Activated CD4-positive, alpha-beta T cell treated with anti-CD3 and anti-CD28 coated beads for 1 hour (primary cell): ENCODE measurements around the gene FAM156A.
A peak's percentile ranks its signal among the peaks of the same experiment; 100 is the strongest.
"Not testable (repeated sequence)": the region's sequence is repeated elsewhere in the genome, so short reads cannot be mapped to it uniquely, and the experiment has no call there.

Experiments
- DNase-seq: peaks from one replicate; pipeline ENCODE4 v3.0.0-alpha.2; 2020

The FAM156A gene, protein sequence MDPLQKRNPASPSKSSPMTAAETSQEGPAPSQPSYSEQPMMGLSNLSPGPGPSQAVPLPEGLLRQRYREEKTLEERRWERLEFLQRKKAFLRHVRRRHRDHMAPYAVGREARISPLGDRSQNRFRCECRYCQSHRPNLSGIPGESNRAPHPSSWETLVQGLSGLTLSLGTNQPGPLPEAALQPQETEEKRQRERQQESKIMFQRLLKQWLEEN

DNA sequence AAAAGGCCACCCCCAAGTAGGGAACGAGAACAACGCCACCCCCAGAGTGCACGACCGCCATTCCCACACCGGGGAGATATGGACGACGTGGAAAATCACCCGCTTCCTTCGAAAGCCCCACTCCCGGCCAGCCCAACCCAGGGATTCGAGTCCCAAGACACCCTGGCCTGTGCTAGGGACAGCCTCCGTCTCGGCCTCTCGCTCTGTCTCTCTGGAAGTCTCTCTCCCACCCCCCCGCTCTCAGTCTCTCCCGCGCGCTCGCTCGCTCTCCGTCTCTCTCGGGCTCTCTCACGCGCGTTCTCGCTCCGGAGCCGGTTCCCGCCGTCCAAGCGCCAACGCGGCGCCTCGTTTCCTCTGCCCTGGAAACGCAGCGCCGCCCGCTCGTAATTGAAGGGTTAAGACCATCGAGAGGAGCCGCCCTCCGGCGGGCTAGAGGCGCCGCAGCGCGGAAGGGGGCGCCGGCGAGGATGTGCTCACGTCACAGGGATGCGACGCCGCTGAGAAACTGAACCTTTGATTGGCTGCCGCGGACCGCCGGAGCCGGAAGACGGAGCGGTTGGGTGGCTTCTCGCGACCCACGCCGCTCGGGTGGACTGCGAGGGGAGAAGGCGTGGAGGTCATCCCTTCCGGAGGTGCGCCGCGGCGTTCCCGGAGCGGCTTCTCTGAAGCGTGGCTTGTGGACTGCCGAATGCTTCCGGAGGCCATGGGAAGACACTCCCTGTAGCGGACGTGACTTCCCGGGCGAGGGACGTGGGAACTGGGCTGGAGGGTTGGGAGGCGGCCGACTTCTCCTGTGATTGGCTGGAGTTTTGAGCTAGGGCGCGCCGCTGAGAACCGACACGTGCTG, at the start of gene FAM156A:
Gene FAM156A (minus strand): TSS at position 406 of the 847 bp plus-strand sequence. CDS start 9,930 bp downstream, outside the sequence.
- DNase-seq: not testable (repeated sequence)

GRCh38 chrX:53005327-53005726, 47.0 kb upstream of the FAM156A start:
- DNase-seq: no peak

- no peak for DNase-seq
Observed at GRCh38 chrX:53004811-53005210, 46.5 kb upstream of the FAM156A start.

GRCh38 chrX:53004038-53004437, 45.7 kb upstream of the FAM156A start:
- no peak for DNase-seq

DNA sequence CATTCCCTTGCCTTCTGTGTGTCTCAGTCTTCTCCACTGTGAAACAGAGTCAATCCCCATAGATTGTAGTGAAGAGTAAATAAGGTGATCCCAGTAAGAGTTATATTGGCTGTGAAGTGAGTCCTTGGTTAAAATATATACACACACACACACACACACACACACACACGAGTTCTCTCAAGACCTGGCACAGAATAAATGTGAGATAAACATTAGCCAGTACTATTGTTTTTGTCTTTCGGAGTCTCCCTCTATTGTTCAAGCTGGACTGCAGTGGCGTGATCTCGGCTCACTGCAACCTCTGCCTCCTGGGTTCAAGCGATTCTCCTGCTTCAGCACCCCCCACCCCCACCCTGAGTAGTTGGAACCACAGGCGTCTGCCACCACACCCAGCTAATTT, 44.8 kb upstream of the FAM156A start:
- no peak for DNase-seq

DNA sequence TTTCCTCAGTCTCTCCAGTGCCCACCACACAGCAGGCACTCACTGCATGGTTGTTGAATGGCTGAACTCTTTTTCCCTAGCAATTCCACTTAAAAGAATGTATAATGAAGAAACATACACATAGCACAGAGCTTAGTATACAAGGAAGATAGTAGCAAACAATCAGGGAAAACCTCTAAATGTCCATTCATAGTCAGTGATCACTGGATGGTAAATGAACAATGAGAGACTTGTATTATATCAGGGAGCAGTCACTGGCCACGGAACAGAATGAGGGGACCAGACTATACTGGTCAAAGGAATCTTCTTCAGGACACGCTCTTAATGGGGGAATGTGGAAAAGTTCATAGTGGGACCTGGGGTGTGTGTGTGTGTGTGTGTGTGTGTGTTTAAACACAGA, 43.6 kb upstream of the FAM156A start:
- DNase-seq: no peak

GRCh38 chrX:53000447-53001135, 42.3 kb upstream of the FAM156A start:
- DNase-seq: no peak

- DNase-seq: no peak
Observed at GRCh38 chrX:52995987-52996331, 37.6 kb upstream of the FAM156A start.

DNA sequence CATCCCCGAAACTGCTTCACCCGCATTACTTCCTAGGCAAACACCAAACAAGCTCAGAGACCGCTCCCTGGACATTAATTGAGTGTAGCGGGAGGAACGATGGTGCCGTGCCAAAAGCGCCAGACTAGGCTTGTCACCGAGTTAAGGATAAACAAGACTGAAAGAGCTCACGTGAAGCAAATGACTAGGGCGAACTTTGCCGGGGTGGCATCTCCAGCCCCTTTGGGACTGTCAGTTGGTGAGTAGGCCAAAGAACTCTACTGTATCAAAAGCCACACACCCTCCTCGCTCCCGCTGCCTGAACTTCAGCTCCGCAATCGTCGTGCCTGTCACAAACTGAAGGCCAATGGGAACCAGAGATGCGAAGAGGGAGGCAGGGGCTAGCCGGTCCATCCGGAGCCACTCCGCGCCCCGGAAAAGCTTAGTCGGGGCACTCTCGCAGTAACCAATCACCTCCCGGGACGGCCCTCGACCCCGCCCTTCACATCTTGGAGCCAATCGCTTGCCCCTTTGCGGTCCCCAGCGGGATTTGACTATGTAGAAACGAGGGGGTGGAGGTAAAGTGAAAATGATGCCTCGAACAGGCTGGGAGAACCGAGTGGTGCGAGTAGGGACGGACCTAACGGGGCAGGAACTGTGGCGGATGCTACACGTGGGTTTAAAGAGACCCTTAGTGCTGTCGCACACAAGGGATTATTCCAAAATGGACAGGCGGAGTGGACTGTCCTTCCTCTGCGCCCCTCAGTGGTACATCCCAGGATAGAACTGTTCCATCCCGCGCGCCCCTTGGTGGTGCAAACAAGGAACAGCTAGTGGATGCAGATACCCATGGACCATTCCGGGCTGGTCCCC, 37.0 kb upstream of the FAM156A start:
- peak; percentile 84 for DNase-seq

- no peak for DNase-seq
Observed at GRCh38 chrX:52990848-52991247, 32.5 kb upstream of the FAM156A start.

GRCh38 chrX:52990011-52990631, 31.8 kb upstream of the FAM156A start:
- DNase-seq: peak; percentile 27

DNA sequence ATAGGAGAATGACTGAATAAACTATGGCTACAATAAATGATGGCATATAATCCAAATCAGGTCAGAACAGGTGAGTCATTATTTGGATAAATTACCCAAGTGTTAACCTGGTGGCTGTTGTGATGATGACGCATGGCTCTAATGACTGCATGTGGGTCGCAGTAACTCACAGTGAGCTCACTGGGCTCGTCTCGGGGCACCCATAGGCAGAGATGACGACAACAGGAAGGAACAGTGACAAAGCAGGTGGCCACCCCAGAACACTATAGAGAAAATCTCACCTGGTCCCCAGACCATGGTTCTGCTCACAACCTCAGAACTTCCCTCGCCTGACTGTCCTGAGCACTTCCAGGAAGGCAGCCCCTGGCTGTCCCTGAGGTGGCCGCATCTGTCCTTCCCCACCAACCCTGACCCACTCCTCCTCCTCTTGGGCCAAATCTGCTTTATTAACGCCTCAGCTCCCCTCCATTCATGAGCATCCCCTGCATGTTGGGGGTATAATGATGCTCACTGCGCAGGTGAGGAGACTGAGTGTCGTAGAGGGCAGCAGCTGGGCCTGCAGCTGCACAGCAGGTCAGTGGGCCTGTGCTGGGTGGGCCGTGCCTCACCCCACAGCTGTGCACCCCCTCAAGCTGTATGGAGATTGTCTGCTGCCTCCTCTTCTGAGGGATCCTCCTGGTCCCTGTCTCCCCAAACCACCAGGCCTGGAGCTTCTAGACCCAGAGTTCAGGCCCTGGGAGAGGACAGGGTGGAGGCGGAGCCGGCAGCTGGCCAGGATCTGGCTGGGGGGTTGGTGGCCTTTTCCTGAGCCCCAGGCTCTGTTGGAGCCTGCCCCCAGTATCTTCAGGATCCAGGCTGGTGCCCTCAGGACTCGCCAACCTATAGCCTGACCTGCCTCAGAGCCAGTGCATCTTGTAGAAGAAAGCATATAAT, 30.9 kb upstream of the FAM156A start:
- no peak for DNase-seq

GRCh38 chrX:52983321-52984000, 25.1 kb upstream of the FAM156A start:
- no peak for DNase-seq

DNA sequence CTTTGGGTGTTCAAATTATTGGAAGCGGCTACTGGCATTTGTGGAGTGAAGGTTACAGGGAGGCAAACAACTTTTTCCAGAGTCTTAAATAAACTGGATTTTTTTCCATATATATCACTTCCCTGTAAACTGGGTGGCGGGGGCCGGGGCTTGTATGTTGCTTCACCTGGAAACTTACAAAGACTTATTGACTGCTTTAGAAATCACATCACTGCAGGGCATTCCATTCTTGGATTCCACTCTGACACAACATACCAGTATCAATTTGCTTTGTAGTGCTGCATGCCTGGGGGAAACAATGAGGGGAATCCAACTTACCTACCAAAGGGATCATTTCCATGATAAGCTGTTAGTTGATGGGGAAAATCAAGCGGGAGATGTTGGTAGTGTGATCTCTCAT, 21.7 kb upstream of the FAM156A start:
- DNase-seq: no peak

DNA sequence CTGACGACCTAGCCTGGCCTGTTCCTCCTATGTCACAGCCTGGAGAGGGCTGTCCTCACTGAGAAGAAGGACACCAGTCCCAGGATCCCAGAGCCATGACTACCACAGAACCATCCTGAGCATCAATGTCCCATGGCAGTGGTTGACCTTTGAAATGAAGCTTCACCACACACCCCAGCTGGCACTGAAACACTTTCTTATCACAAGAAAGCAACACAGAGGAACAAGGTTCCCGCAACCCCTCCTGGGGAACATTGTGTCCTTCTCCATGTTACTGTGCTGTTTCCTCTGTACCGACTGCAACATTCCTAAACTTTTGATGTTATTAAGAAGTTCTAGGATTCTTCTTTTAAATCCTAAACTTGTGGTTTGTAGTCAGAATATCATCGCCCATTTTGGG, 21.2 kb upstream of the FAM156A start:
- DNase-seq: no peak

- DNase-seq: no peak
Observed at GRCh38 chrX:52977953-52978352, 19.6 kb upstream of the FAM156A start.

- not testable (repeated sequence) for DNase-seq
Observed at GRCh38 chrX:52975576-52975975, 17.3 kb upstream of the FAM156A start.

DNA sequence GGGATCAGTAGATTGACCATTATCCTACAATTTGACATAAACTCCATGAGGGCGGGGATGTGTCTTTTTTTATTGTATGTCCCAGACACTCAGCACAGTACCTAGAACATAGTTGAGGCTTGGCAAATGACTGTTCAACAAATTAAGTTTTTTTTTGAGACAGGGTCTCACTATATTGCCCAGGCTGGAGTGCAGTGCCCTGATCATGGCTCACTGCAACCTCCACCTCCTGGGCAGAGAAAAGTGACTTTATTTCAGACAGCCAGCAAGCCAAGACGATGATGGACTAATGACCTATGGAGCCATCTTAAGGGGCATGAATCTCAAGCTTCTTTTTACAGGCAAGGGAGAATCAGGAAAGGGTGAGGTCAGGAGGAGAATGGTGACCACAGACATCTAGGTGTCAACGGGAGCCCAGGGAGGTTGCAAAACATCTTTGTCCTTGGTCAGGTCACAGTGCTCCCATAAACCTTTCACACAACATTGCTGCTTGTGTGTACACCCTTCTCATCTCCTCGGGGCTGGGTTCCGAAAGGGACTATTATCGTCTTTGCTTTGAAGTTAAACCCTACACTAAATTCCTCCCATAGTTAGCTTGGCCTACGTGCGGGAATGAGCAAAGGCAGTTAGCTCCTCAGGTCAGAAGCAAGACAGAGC, 16.1 kb upstream of the FAM156A start:
- not testable (repeated sequence) for DNase-seq

DNA sequence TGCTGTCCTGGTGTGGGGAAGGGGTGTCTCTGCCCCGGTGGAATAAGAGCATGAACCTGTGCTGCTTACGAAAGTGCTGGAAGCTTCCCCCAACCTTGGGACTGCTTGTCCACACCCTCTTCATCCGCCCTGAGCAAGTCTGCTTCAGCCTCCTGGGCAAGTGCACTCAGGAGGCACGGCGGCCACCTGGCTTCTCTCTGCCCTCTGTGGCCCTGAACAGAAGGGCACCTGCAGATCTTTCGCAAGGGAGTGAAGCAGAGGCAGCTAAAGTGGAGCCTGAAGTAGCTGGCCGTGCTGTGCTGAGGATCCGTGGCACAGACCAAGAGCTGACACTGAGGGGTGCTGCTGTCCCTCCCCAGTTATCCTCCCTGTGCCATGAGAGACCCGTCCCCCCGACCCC, 9.6 kb upstream of the FAM156A start:
- not testable (repeated sequence) for DNase-seq
